ENCODE data around the gene MAPK1. TPM values are rescaled to one million over a fixed set of nuclear protein-coding genes. Genes with fewer than 3 reads are reported as not detected.

The MAPK1 gene
- total RNA-seq, 1 donor from 2014 or later: 112 TPM

- H3K27me3 Mint-ChIP-seq: no peaks in the 10 kb centered on the region
- no peak overlapping the region for H3K4me3 Mint-ChIP-seq
- no peaks in the 10 kb centered on the region for H3K9me3 Mint-ChIP-seq
- H3K4me1 Mint-ChIP-seq (ENCODE audit: unreplicated experiment): peaks cover 12% of the 10 kb centered on the region
- TF ChIP-seq CTCF (conservative IDR thresholded peaks at IDR 0.05): no peak
- H3K36me3 Mint-ChIP-seq: peaks cover 9% of the 10 kb centered on the region
- DNase-seq (ENCODE audit: extremely low spot score, unreplicated experiment): no peak
- no peak overlapping the region for H3K27ac Mint-ChIP-seq
These were observed 107.6 kb downstream of the MAPK1 start for GRCh38 chr22:21759646-21760376.

DNA sequence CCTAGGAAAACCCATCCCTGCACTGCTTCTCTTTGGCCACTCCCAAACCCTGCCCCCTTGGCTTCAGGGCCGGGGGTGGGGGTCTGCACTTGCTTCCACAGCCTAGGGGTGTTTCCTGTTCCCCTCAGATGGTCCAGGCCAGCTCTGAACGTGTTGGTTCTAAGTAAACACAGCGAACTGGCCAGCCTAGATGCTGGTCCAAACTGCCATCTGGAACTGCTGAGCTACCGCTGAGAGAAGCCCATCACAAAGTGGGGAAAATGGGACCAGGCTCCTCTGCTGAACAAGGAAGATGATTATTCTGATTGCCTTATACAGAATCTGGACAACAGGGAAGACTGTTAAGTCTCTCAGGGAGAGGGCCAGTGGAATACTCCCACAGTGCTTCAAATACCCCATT is 108.4 kb downstream of the MAPK1 start:
- Mint-ChIP-seq H3K36me3 (peaks cover 9% of the 10 kb centered on the region), H3K4me3 (no peak overlapping the region), H3K27ac (peak overlapping the region; percentile 5), H3K4me1 (ENCODE audit: unreplicated experiment) (peaks cover 19% of the 10 kb centered on the region), H3K9me3 (no peaks in the 10 kb centered on the region), H3K27me3 (no peaks in the 10 kb centered on the region)
- no peak for TF ChIP-seq CTCF (conservative IDR thresholded peaks at IDR 0.05)
- no peak for DNase-seq (ENCODE audit: extremely low spot score, unreplicated experiment)

DNA sequence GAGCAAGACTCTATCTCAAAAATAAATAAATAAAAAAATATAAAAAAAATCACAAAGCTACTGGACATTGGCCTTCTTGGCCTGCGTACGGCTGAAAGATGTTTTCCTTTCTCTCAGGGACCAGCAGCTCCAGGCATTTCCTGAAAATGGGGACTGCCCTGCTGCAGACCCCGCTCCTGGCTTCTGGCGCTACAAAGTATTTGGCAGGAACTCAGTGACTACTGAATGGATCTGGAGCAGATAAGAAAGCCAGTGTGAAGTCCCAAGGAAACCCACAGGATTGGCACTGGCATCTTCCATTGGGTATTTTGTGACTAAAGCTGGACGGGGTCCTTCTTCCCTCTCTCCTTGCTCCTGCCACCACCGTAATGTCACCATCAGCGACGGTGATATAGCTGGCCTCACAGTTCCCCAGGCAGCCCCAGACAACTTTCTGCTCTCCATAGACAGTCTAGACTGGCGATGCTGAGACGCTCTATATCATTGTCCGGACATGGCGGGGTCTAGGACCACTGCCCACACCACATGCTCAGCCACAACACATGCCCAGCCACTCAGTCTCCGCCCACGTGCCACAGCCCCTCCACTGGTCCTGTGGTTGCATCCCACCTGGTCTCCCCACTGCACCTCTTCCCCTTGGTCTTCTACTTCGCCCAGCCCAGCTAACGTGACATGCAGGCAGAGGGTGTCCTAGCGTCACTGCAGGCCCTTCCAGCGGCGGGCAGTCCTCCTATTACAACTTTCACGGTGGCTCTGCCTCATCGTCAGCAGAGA is 109.2 kb downstream of the MAPK1 start:
- no peaks in the 10 kb centered on the region for H3K9me3 Mint-ChIP-seq
- H3K27ac Mint-ChIP-seq: peak overlapping the region; percentile 5
- no peak for DNase-seq (ENCODE audit: extremely low spot score, unreplicated experiment)
- peaks cover 9% of the 10 kb centered on the region for H3K36me3 Mint-ChIP-seq
- no peaks in the 10 kb centered on the region for H3K27me3 Mint-ChIP-seq
- peaks cover 19% of the 10 kb centered on the region for H3K4me1 Mint-ChIP-seq (ENCODE audit: unreplicated experiment)
- no peak for TF ChIP-seq CTCF (conservative IDR thresholded peaks at IDR 0.05)
- H3K4me3 Mint-ChIP-seq: peak overlapping the region; percentile 33

- peak overlapping the region; percentile 42 for H3K27ac Mint-ChIP-seq
- no peak for TF ChIP-seq CTCF (conservative IDR thresholded peaks at IDR 0.05)
- no peaks in the 10 kb centered on the region for H3K27me3 Mint-ChIP-seq
- peaks cover 9% of the 10 kb centered on the region for H3K36me3 Mint-ChIP-seq
- no peaks in the 10 kb centered on the region for H3K9me3 Mint-ChIP-seq
- H3K4me3 Mint-ChIP-seq: no peak overlapping the region
- DNase-seq (ENCODE audit: extremely low spot score, unreplicated experiment): no peak
- peaks cover 27% of the 10 kb centered on the region for H3K4me1 Mint-ChIP-seq (ENCODE audit: unreplicated experiment)
These were observed 111.6 kb downstream of the MAPK1 start for GRCh38 chr22:21755851-21756284.

GRCh38 chr22:21754523-21754922 is 112.9 kb downstream of the MAPK1 start:
- peaks cover 27% of the 10 kb centered on the region for H3K4me1 Mint-ChIP-seq (ENCODE audit: unreplicated experiment)
- H3K27me3 Mint-ChIP-seq: no peaks in the 10 kb centered on the region
- peak overlapping the region; percentile 25 for H3K27ac Mint-ChIP-seq
- peak overlapping the region; percentile 56 for H3K4me3 Mint-ChIP-seq
- TF ChIP-seq CTCF (conservative IDR thresholded peaks at IDR 0.05): no peak
- peaks cover 9% of the 10 kb centered on the region for H3K36me3 Mint-ChIP-seq
- no peaks in the 10 kb centered on the region for H3K9me3 Mint-ChIP-seq
- DNase-seq (ENCODE audit: extremely low spot score, unreplicated experiment): no peak
